Measurements from ENCODE around the gene STAB2. TPM values are rescaled to one million over a fixed set of nuclear protein-coding genes. Genes with fewer than 3 reads are reported as not detected.

The STAB2 gene, protein sequence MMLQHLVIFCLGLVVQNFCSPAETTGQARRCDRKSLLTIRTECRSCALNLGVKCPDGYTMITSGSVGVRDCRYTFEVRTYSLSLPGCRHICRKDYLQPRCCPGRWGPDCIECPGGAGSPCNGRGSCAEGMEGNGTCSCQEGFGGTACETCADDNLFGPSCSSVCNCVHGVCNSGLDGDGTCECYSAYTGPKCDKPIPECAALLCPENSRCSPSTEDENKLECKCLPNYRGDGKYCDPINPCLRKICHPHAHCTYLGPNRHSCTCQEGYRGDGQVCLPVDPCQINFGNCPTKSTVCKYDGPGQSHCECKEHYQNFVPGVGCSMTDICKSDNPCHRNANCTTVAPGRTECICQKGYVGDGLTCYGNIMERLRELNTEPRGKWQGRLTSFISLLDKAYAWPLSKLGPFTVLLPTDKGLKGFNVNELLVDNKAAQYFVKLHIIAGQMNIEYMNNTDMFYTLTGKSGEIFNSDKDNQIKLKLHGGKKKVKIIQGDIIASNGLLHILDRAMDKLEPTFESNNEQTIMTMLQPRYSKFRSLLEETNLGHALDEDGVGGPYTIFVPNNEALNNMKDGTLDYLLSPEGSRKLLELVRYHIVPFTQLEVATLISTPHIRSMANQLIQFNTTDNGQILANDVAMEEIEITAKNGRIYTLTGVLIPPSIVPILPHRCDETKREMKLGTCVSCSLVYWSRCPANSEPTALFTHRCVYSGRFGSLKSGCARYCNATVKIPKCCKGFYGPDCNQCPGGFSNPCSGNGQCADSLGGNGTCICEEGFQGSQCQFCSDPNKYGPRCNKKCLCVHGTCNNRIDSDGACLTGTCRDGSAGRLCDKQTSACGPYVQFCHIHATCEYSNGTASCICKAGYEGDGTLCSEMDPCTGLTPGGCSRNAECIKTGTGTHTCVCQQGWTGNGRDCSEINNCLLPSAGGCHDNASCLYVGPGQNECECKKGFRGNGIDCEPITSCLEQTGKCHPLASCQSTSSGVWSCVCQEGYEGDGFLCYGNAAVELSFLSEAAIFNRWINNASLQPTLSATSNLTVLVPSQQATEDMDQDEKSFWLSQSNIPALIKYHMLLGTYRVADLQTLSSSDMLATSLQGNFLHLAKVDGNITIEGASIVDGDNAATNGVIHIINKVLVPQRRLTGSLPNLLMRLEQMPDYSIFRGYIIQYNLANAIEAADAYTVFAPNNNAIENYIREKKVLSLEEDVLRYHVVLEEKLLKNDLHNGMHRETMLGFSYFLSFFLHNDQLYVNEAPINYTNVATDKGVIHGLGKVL (N-terminal part only)
- total RNA-seq: not detected in 2 replicates
- long read RNA-seq: 0 reads

DNA sequence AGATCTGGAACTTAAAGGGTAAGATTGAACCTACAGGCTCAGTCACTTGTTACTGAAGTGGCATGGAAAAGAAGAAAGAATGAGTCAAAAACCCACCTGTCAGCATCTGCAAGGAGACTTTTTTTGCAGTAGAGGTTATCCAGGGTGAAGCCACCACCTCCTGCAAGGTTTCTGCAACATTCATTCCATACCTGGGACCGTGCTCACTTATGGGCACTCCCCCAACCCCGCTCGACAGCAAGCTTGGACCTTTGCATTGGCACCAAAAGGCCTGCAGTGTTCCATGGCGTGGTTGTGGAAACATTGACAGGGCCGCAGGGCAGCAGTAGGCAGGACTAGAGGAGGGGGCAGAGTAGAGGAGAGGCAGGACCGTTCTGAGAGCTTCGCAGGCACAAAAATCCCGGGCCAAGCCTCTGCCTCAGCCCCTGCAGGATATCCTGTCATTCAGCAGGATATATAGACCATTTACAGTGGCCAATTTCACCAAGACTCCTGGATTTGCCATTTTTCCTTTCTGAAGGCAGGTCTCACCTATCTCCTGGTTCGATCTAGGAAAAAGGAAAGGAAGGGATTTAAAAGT lies at the start of gene STAB2:
STAB2 (plus strand) TSS at position 483 of the 580 bp plus-strand sequence. CDS start 204 bp downstream, outside the sequence.
- Mint-ChIP-seq H3K36me3 (ENCODE audit: unreplicated experiment) (no peaks in the 10 kb centered on the region), H3K4me3 (ENCODE audit: unreplicated experiment) (no peak within 1 kb of the TSS), H3K27ac (ENCODE audit: unreplicated experiment) (no peak within 1 kb of the TSS), H3K4me1 (ENCODE audit: unreplicated experiment) (no peaks in the 10 kb centered on the region), H3K27me3 (ENCODE audit: unreplicated experiment) (peaks cover 35% of the 10 kb centered on the region), H3K9me3 (ENCODE audit: unreplicated experiment) (no peaks in the 10 kb centered on the region)
- TF ChIP-seq, protein P1, sequence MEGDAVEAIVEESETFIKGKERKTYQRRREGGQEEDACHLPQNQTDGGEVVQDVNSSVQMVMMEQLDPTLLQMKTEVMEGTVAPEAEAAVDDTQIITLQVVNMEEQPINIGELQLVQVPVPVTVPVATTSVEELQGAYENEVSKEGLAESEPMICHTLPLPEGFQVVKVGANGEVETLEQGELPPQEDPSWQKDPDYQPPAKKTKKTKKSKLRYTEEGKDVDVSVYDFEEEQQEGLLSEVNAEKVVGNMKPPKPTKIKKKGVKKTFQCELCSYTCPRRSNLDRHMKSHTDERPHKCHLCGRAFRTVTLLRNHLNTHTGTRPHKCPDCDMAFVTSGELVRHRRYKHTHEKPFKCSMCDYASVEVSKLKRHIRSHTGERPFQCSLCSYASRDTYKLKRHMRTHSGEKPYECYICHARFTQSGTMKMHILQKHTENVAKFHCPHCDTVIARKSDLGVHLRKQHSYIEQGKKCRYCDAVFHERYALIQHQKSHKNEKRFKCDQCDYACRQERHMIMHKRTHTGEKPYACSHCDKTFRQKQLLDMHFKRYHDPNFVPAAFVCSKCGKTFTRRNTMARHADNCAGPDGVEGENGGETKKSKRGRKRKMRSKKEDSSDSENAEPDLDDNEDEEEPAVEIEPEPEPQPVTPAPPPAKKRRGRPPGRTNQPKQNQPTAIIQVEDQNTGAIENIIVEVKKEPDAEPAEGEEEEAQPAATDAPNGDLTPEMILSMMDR (IDR thresholded peaks at IDR 0.05): no peak
- DNase-seq (ENCODE audit: extremely low spot score, unreplicated experiment): no peak

- Mint-ChIP-seq H3K4me1 (ENCODE audit: unreplicated experiment) (no peaks in the 10 kb centered on the region), H3K9me3 (ENCODE audit: unreplicated experiment) (no peaks in the 10 kb centered on the region), H3K27ac (ENCODE audit: unreplicated experiment) (no peak overlapping the region), H3K4me3 (ENCODE audit: unreplicated experiment) (no peak overlapping the region), H3K36me3 (ENCODE audit: unreplicated experiment) (no peaks in the 10 kb centered on the region), H3K27me3 (ENCODE audit: unreplicated experiment) (peaks cover 3% of the 10 kb centered on the region)
- TF ChIP-seq, protein P1 (IDR thresholded peaks at IDR 0.05): no peak
- DNase-seq (ENCODE audit: extremely low spot score, unreplicated experiment): no peak
These were observed 48.7 kb upstream of the STAB2 start for GRCh38 chr12:103538397-103538796.

- H3K4me1 Mint-ChIP-seq (ENCODE audit: unreplicated experiment): no peaks in the 10 kb centered on the region
- H3K27me3 Mint-ChIP-seq (ENCODE audit: unreplicated experiment): peaks cover 7% of the 10 kb centered on the region
- TF ChIP-seq, protein P1 (IDR thresholded peaks at IDR 0.05): no peak
- H3K4me3 Mint-ChIP-seq (ENCODE audit: unreplicated experiment): no peak overlapping the region
- H3K36me3 Mint-ChIP-seq (ENCODE audit: unreplicated experiment): no peaks in the 10 kb centered on the region
- H3K27ac Mint-ChIP-seq (ENCODE audit: unreplicated experiment): no peak overlapping the region
- DNase-seq (ENCODE audit: extremely low spot score, unreplicated experiment): no peak
- no peaks in the 10 kb centered on the region for H3K9me3 Mint-ChIP-seq (ENCODE audit: unreplicated experiment)
These were observed 46.8 kb upstream of the STAB2 start for GRCh38 chr12:103540319-103540718.

DNA sequence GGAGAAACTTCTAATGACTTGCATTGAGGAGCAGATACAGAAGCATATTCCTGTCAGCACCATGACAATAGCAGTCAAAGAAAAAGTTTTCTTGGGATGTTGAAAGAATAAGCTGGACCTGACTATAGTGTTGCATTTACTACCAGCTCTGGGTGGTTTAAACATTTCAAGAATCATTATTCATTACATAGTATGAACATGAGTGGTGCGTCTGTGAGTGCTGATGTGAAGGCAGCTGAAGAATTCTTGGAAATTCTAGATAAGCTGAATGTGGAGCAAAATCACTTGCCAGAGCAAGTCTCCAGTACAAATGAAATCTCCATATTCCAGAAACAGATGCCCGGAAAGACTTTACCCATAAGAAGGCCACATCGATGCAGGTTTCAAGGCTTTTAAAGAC lies 45.0 kb upstream of the STAB2 start:
- Mint-ChIP-seq H3K27ac (ENCODE audit: unreplicated experiment) (no peak overlapping the region), H3K9me3 (ENCODE audit: unreplicated experiment) (no peaks in the 10 kb centered on the region), H3K4me1 (ENCODE audit: unreplicated experiment) (no peaks in the 10 kb centered on the region), H3K4me3 (ENCODE audit: unreplicated experiment) (no peak overlapping the region), H3K36me3 (ENCODE audit: unreplicated experiment) (no peaks in the 10 kb centered on the region), H3K27me3 (ENCODE audit: unreplicated experiment) (peaks cover 23% of the 10 kb centered on the region)
- TF ChIP-seq, protein P1 (IDR thresholded peaks at IDR 0.05): no peak
- no peak for DNase-seq (ENCODE audit: extremely low spot score, unreplicated experiment)
